ENCODE measurements around the gene JSRP1.

JSRP1 gene

DNA sequence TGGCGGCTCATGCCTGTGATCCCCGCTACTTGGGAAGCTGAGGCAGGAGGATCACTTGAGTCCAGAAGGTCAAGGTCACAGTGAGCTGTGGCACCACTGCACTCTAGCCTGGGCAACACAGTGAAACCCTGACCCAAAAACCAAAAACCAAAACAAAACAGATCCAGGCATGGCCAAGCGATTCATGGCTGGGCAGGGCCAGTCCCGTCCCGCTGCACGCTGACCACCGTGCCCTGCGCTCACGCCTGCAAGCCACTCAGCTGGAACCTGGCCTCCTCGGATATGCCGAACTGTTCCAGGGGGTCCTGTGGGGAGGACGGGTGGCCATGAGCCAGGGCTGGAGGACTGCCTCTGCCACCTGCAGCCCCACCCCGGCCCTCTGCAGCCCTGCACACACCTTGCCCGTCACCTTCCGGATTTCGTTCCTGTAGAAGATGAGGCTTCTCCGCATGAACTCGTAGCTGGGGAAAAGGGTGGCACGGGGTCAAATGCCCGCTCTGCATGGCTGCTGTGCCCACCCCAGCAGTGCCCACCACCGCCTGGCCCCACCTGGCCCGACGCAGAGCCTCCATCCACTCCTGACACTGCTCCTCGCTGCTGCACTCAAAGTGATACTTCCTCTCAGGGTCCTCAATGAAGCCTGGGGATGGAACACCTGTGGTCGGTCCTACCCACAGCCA is 22.5 kb downstream of the JSRP1 start:
- TF ChIP-seq SP1 (IDR thresholded peaks at IDR 0.05) (no peak), FOXA1 (IDR thresholded peaks at IDR 0.05) (no peak), LEF1 (IDR thresholded peaks at IDR 0.05; ENCODE audit: borderline replicate concordance) (no peak), ZNF384 (IDR thresholded peaks at IDR 0.05) (no peak), ELF4 (IDR thresholded peaks at IDR 0.05) (no peak), TARDBP (IDR thresholded peaks at IDR 0.05) (no peak), FOXM1 (IDR thresholded peaks at IDR 0.05; ENCODE audit: borderline replicate concordance) (no peak), HDGF (IDR thresholded peaks at IDR 0.05; ENCODE audit: borderline replicate concordance) (no peak), FOXK2 (IDR thresholded peaks at IDR 0.05) (no peak), ARNT (IDR thresholded peaks at IDR 0.05) (no peak), CTBP1 (IDR thresholded peaks at IDR 0.05; ENCODE audit: borderline replicate concordance) (no peak), NFRKB (IDR thresholded peaks at IDR 0.05) (no peak), L3MBTL2 (conservative IDR thresholded peaks at IDR 0.05) (no peak), SUZ12 (IDR thresholded peaks at IDR 0.05) (no peak), BHLHE40 (IDR thresholded peaks at IDR 0.05; ENCODE audit: borderline replicate concordance) (no peak)
- ChIA-PET POLR2A (interaction anchor here (0.9 kb wide), 1 partner anchor 18 kb away, joined by 4 read pairs; no protein-coding TSS in a partner anchor), CTCF (interaction anchor here (2.9 kb wide), 1 partner anchor 78 kb away, joined by 12 read pairs; no protein-coding TSS in a partner anchor)
- no peak for DNase-seq (ENCODE audit: extremely low spot score)

DNA sequence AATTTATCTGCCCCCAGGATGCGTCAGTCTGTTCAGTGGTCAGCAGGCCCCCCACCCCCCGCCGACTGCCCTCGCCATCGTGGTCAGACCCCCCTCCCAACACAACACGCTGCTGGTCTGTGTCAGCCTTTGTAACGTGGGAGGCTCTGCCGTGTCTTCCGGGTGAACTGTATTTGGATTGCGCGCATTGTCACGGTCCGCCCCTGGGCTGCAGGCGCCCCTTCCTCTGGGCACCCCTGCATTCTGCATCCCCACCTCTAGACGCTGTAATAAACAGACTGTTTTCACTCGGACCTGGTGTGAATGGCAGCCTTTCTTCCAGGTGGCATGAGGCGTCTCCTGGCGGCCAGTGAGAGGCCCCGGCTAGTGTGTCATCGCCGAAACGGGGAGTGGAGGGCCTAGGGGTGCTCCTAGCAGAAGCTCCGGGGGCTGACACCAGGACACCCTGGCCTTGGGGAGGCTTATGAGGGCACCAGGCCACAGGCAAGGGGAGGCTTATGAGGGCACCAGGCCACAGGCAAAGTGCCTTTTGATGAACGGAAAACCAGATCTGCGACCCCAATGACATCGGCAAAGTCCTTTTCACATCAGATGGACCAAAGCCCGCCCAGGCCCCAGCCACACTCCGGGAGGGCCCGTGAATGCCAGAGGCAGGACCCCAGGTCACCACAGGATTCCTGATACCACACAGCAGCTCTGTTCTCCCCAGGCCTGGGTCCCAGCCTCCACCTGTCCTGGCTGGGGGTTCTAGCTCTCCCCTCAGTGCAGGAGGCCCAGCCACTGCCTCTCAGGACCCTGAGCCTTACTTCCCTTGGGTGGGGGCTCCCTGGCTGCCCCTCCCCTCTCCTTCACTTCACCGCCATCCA is 23.7 kb downstream of the JSRP1 start:
- no peak for DNase-seq (ENCODE audit: extremely low spot score)
- ChIA-PET POLR2A (interaction anchor here (0.9 kb wide), 1 partner anchor 16 kb away, joined by 4 read pairs; no protein-coding TSS in a partner anchor), CTCF (no interaction called here)
- TF ChIP-seq ARNT (IDR thresholded peaks at IDR 0.05) = no peak
- no peak for TF ChIP-seq HDGF (IDR thresholded peaks at IDR 0.05; ENCODE audit: borderline replicate concordance)
- TF ChIP-seq FOXK2 (IDR thresholded peaks at IDR 0.05) = no peak
- TF ChIP-seq TARDBP (IDR thresholded peaks at IDR 0.05) = no peak
- TF ChIP-seq SP1 (IDR thresholded peaks at IDR 0.05) = no peak
- TF ChIP-seq ZNF384 (IDR thresholded peaks at IDR 0.05) = no peak
- no peak for TF ChIP-seq NFRKB (IDR thresholded peaks at IDR 0.05)
- TF ChIP-seq BHLHE40 (IDR thresholded peaks at IDR 0.05; ENCODE audit: borderline replicate concordance) = no peak
- no peak for TF ChIP-seq FOXM1 (IDR thresholded peaks at IDR 0.05; ENCODE audit: borderline replicate concordance)
- TF ChIP-seq SUZ12 (IDR thresholded peaks at IDR 0.05) = no peak
- no peak for TF ChIP-seq ELF4 (IDR thresholded peaks at IDR 0.05)
- no peak for TF ChIP-seq LEF1 (IDR thresholded peaks at IDR 0.05; ENCODE audit: borderline replicate concordance)
- no peak for TF ChIP-seq FOXA1 (IDR thresholded peaks at IDR 0.05)
- no peak for TF ChIP-seq CTBP1 (IDR thresholded peaks at IDR 0.05; ENCODE audit: borderline replicate concordance)
- TF ChIP-seq, protein P1, sequence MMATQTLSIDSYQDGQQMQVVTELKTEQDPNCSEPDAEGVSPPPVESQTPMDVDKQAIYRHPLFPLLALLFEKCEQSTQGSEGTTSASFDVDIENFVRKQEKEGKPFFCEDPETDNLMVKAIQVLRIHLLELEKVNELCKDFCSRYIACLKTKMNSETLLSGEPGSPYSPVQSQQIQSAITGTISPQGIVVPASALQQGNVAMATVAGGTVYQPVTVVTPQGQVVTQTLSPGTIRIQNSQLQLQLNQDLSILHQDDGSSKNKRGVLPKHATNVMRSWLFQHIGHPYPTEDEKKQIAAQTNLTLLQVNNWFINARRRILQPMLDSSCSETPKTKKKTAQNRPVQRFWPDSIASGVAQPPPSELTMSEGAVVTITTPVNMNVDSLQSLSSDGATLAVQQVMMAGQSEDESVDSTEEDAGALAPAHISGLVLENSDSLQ (IDR thresholded peaks at IDR 0.05) = no peak
- TF ChIP-seq L3MBTL2 (conservative IDR thresholded peaks at IDR 0.05) = no peak

DNA sequence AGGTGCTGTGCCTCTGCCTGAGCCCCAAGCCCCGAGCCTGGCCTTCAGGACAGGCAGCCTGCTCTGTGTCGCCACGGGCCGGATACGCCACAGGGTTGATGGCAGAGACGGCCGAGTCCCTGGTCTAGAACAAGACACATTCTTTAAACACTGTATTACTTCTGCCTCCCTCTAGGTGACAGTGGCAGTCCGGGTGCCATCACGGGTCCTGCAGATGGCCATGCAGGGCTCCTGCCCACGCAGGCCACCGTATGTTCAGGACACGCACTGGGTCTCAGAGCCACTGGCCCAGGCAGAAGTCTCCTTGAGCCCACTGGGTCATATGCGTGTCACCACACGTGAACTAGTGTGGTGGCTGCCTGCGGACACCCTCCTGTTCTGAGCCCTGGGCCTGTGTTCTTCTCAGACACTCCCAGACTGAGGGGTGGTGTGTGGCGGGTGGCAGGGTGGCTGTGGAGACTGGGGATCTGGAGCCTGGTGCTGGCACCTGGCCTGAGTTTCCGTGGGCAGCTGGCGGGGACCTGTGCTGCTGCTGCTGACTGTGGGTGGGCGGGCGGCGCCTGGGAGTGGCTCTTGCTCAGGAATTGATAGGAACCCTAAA is 24.5 kb downstream of the JSRP1 start:
- CTCF ChIA-PET = interaction anchor here (1.0 kb wide), 1 partner anchor 10 kb away, joined by 3 read pairs; no protein-coding TSS in a partner anchor
- POLR2A ChIA-PET = interaction anchor here (1.5 kb wide), 1 partner anchor 62 kb away, joined by 3 read pairs; no protein-coding TSS in a partner anchor
- DNase-seq (ENCODE audit: extremely low spot score) = no peak

DNA sequence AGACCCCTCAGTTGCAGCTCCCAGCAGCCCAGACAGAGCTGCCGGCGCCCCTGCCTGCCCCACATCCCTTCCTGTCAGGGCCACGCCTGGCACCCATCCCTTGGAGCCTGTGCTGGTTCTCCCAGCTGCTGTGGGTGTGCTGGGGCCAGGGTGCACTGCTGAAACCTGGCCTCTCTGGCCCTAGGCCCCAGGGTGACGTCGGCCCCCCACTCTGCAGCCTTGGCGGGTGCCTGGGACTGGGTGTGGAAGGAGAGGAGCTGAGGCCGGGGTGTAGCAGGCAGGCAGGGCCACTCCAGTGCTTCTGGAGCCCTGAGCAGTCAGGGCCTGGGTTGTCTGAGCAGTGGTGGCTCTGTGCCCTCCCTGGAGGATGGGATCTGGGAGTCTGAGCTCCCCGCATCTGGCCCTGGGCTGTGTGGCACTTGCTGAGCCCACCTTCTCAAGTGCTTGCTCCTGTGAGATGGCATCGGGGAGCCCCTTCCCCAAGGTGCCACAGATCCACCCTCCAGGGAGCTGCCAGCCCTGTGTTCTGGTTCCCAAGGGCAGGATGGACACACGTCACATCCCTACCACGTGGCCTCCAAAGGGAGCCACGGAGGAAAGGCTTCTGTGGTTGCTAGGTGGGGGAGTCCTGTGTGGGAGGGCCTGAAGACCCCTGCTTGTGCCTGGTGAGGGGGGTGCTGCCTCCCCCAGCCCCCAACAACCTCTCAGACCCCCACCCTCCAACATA is 25.2 kb downstream of the JSRP1 start:
- POLR2A ChIA-PET = interaction anchor here (1.5 kb wide), 1 partner anchor 62 kb away, joined by 3 read pairs; no protein-coding TSS in a partner anchor
- no peak for DNase-seq (ENCODE audit: extremely low spot score)
- CTCF ChIA-PET = interaction anchor here (0.8 to 1.0 kb wide), 3 partner anchors 9 to 300 kb away, joined by 3 read pairs; no protein-coding TSS in a partner anchor
- TF ChIP-seq NFRKB (IDR thresholded peaks at IDR 0.05) (no peak), BHLHE40 (IDR thresholded peaks at IDR 0.05; ENCODE audit: borderline replicate concordance) (no peak), FOXA1 (IDR thresholded peaks at IDR 0.05) (no peak), L3MBTL2 (conservative IDR thresholded peaks at IDR 0.05) (no peak), ELF4 (IDR thresholded peaks at IDR 0.05) (no peak), LEF1 (IDR thresholded peaks at IDR 0.05; ENCODE audit: borderline replicate concordance) (no peak), HDGF (IDR thresholded peaks at IDR 0.05; ENCODE audit: borderline replicate concordance) (no peak), ARNT (IDR thresholded peaks at IDR 0.05) (no peak), FOXM1 (IDR thresholded peaks at IDR 0.05; ENCODE audit: borderline replicate concordance) (no peak), SUZ12 (IDR thresholded peaks at IDR 0.05) (no peak), ZNF384 (IDR thresholded peaks at IDR 0.05) (no peak), TARDBP (IDR thresholded peaks at IDR 0.05) (no peak), SP1 (IDR thresholded peaks at IDR 0.05) (no peak), FOXK2 (IDR thresholded peaks at IDR 0.05) (no peak), CTBP1 (IDR thresholded peaks at IDR 0.05; ENCODE audit: borderline replicate concordance) (no peak)
- TF ChIP-seq, protein P1 (IDR thresholded peaks at IDR 0.05) = no peak

More for the DNA sequence above, 24.5 kb downstream of the JSRP1 start:
- TF ChIP-seq FOXK2 (IDR thresholded peaks at IDR 0.05) = no peak
- no peak for TF ChIP-seq FOXA1 (IDR thresholded peaks at IDR 0.05)
- no peak for TF ChIP-seq ZNF384 (IDR thresholded peaks at IDR 0.05)
- TF ChIP-seq ARNT (IDR thresholded peaks at IDR 0.05) = no peak
- TF ChIP-seq BHLHE40 (IDR thresholded peaks at IDR 0.05; ENCODE audit: borderline replicate concordance) = no peak
- no peak for TF ChIP-seq HDGF (IDR thresholded peaks at IDR 0.05; ENCODE audit: borderline replicate concordance)
- no peak for TF ChIP-seq L3MBTL2 (conservative IDR thresholded peaks at IDR 0.05)
- TF ChIP-seq SP1 (IDR thresholded peaks at IDR 0.05) = no peak
- TF ChIP-seq SUZ12 (IDR thresholded peaks at IDR 0.05) = no peak
- no peak for TF ChIP-seq NFRKB (IDR thresholded peaks at IDR 0.05)
- TF ChIP-seq CTBP1 (IDR thresholded peaks at IDR 0.05; ENCODE audit: borderline replicate concordance) = no peak
- no peak for TF ChIP-seq FOXM1 (IDR thresholded peaks at IDR 0.05; ENCODE audit: borderline replicate concordance)
- no peak for TF ChIP-seq TARDBP (IDR thresholded peaks at IDR 0.05)
- no peak for TF ChIP-seq ELF4 (IDR thresholded peaks at IDR 0.05)

All from HEK293T (cell line).